HCT116 (cell line): ENCODE results near the gene MRPS27. TPM values are rescaled to one million over a fixed set of nuclear protein-coding genes. Genes with fewer than 3 reads are reported as not detected.

Source experiments
- ATAC-seq: fragments of 200-7000 bp; cut with Tn5 transposase; 2 replicates; pipeline ENCODE4 v1.9.1; 2020; ENCODE audit warnings: mild to moderate bottlenecking, moderate library complexity
- BruUV-seq: library from RNA; stranded (reverse); fragments of 400-500 nt; replicated peaks from 2 replicates; lab custom pipeline; 2021; lab: Mats Ljungman, UMichigan
- CTCF ChIA-PET: fragments of 300-600 bp; sonication (Branson Sonifier 250); formaldehyde crosslinking; loops from one replicate; lab custom pipeline; 2021; ENCODE audit warnings: antibody characterized with exemption; lab: Charles Lee
- POLR2A ChIA-PET: fragments of 300-600, 350-600 bp; sonication (Branson Sonifier 250); formaldehyde crosslinking; loops from one replicate; lab custom pipeline; 2021; ENCODE audit warnings: antibody characterized with exemption; lab: Charles Lee
- RAD21 ChIA-PET, 2 experiments: fragments of 300-600 bp; sonication (Branson Sonifier 250); formaldehyde crosslinking; loops; one replicate each; lab custom pipeline; 2023; ENCODE audit warnings: low total read pairs in 2 of 2; ENCODE audit not compliant: uncharacterized antibody in 2 of 2, unreplicated experiment in 2 of 2, low non-redundant PET in 1 of 2; lab: Charles Lee
- DNase-seq: peaks from one replicate; pipeline ENCODE4 v3.0.0-alpha.2; 2010; ENCODE audit warnings: low read depth, low spot score
- H2AFZ ChIP-seq: fragments of 200-600 bp; shearing (Covaris generic), sonication (generic); 2 replicates; pipeline ENCODE4 v1.6.1; 2017; ENCODE audit warnings: low read depth, mixed run types, mixed read lengths, antibody characterized with exemption, low read length; ENCODE audit not compliant: poor library complexity, severe bottlenecking
- H3K27ac ChIP-seq: 2 replicates; pipeline ENCODE4 v1.5.1; 2012; ENCODE audit warnings: low read depth, low read length
- H3K27me3 ChIP-seq: fragments of 200-600 bp; sonication (generic); 2 replicates; pipeline ENCODE4 v1.6.1; 2016; ENCODE audit warnings: mixed run types, low read length, mixed read lengths; ENCODE audit not compliant: insufficient read depth
- H3K36me3 ChIP-seq, 2 experiments: fragments of 200-500 bp in 1 of 2; fragments of 200-600 bp in 1 of 2; sonication (Bioruptor generic) in 1 of 2; sonication (generic) in 1 of 2; 2 replicates each; pipeline versions ENCODE4 v1.5.1 to v1.6.1; 2014 to 2016; ENCODE audit warnings: low read length in 2 of 2, inconsistent platforms in 1 of 2, mixed read lengths in 1 of 2, mixed run types in 1 of 2; ENCODE audit not compliant: insufficient read depth in 2 of 2, control insufficient read depth in 1 of 2
- H3K4me1 ChIP-seq, 2 experiments: fragments of 200-600 bp in 1 of 2; sonication (generic) in 1 of 2; 2 replicates each; pipeline versions ENCODE4 v1.5.1 to v1.6.1; 2012 to 2017; ENCODE audit warnings: low read length in 2 of 2, inconsistent platforms in 1 of 2, mild to moderate bottlenecking in 1 of 2, mixed read lengths in 1 of 2, mixed run types in 1 of 2, moderate library complexity in 1 of 2; ENCODE audit not compliant: insufficient read depth in 2 of 2, control insufficient read depth in 1 of 2
- H3K4me2 ChIP-seq: fragments of 200-600 bp; sonication (generic); 2 replicates; pipeline ENCODE4 v1.6.1; 2017; ENCODE audit warnings: mixed run types, low read length, mixed read lengths
- H3K4me3 ChIP-seq, 2 experiments: fragments of 200-600 bp in 1 of 2; sonication (generic) in 1 of 2; replicated peaks in 1 of 2; 2 replicates each; pipeline ENCODE4 v1.5.1; 2011 to 2016; ENCODE audit warnings: low read length in 2 of 2, control low read depth in 1 of 2, low read depth in 1 of 2, mild to moderate bottlenecking in 1 of 2, mixed read lengths in 1 of 2, mixed run types in 1 of 2
- H3K79me2 ChIP-seq: fragments of 200-600 bp; sonication (generic); 2 replicates; pipeline ENCODE4 v1.6.1; 2017; ENCODE audit warnings: mild to moderate bottlenecking, mixed run types, low read length, moderate library complexity, mixed read lengths; ENCODE audit not compliant: insufficient read depth
- H3K9ac ChIP-seq: fragments of 200-600 bp; sonication (generic); 2 replicates; pipeline ENCODE4 v1.6.1; 2016; ENCODE audit warnings: low read length, mixed read lengths
- H3K9me2 ChIP-seq: fragments of 200-600 bp; sonication (generic), shearing (Covaris generic); 2 replicates; pipeline ENCODE4 v1.6.1; 2017; ENCODE audit warnings: mixed run types, mild to moderate bottlenecking, moderate library complexity; ENCODE audit not compliant: insufficient read depth
- H3K9me3 ChIP-seq, 2 experiments: fragments of 200-500 bp in 1 of 2; fragments of 200-600 bp in 1 of 2; sonication (Bioruptor generic) in 1 of 2; sonication (generic) in 1 of 2; 2 replicates each; pipeline ENCODE4 v1.6.1; 2014 to 2017; ENCODE audit warnings: low read length in 2 of 2, mixed read lengths in 2 of 2, inconsistent platforms in 1 of 2, low read depth in 1 of 2, mild to moderate bottlenecking in 1 of 2, mixed run types in 1 of 2, moderate library complexity in 1 of 2; ENCODE audit not compliant: control insufficient read depth in 1 of 2, insufficient read depth in 1 of 2
- H4K20me1 ChIP-seq: fragments of 200-600 bp; sonication (generic), shearing (Covaris generic); 2 replicates; pipeline ENCODE4 v1.6.1; 2017; ENCODE audit warnings: mixed run types, mild to moderate bottlenecking, moderate library complexity; ENCODE audit not compliant: insufficient read depth
- CBX3 ChIP-seq: IDR thresholded peaks from 2 replicates; pipeline ENCODE4 v1.6.1; 2012; ENCODE audit warnings: low read depth
- CEBPB ChIP-seq: IDR thresholded peaks from 2 replicates; pipeline ENCODE4 v1.6.1; 2012; ENCODE audit warnings: low read depth
- EGR1 ChIP-seq: IDR thresholded peaks from 2 replicates; pipeline ENCODE4 v1.6.1; 2012; ENCODE audit warnings: low read depth
- EZH2 ChIP-seq: fragments of 200-600 bp; sonication (generic); IDR thresholded peaks from 2 replicates; pipeline ENCODE4 v1.6.1; 2017; ENCODE audit warnings: antibody characterized with exemption, mixed run types
- EZH2phosphoT487 ChIP-seq: fragments of 200-600 bp; IDR thresholded peaks from 2 replicates; pipeline ENCODE4 v1.6.1; 2018; ENCODE audit warnings: antibody characterized with exemption, borderline replicate concordance
- FOSL1 ChIP-seq: IDR thresholded peaks from 2 replicates; pipeline ENCODE4 v1.6.1; 2012; ENCODE audit warnings: low read depth
- POLR2A ChIP-seq: IDR thresholded peaks from 2 replicates; pipeline ENCODE4 v1.7.0; 2011; ENCODE audit warnings: borderline replicate concordance; ENCODE audit not compliant: insufficient read depth, insufficient read length; ENCODE audit errors: extremely low read depth
- POLR2AphosphoS5 ChIP-seq: IDR thresholded peaks from 2 replicates; pipeline ENCODE4 v1.6.1; 2011; ENCODE audit warnings: mild to moderate bottlenecking, low read depth, low read length, moderate library complexity
- RAD21 ChIP-seq: IDR thresholded peaks from 2 replicates; pipeline ENCODE4 v1.6.1; 2012; ENCODE audit warnings: low read depth, mild to moderate bottlenecking
- SP1 ChIP-seq: IDR thresholded peaks from 2 replicates; pipeline ENCODE4 v1.6.1; 2012; ENCODE audit warnings: low read depth
- TCF7L2 ChIP-seq: IDR thresholded peaks from 2 replicates; pipeline ENCODE4 v1.7.0; 2011; ENCODE audit warnings: borderline replicate concordance, inconsistent platforms; ENCODE audit not compliant: insufficient read depth, insufficient read length; ENCODE audit errors: extremely low read depth
- YY1 ChIP-seq: IDR thresholded peaks from 2 replicates; pipeline ENCODE4 v1.6.1; 2011; ENCODE audit warnings: low read length, low read depth, moderate library complexity, mild to moderate bottlenecking; ENCODE audit not compliant: insufficient replicate concordance; ENCODE audit errors: extremely low read depth
- ZNF274 ChIP-seq: fragments of 200-500 bp; sonication (Bioruptor generic); IDR thresholded peaks from 2 replicates; pipeline ENCODE4 v1.6.1; 2014; ENCODE audit warnings: mild to moderate bottlenecking, low read depth, low read length, inconsistent platforms
- intact Hi-C: fragments of 100-400 bp; cut with micrococcal nuclease; formaldehyde crosslinking; loops from 2 replicates; pipeline ENCODE4 v1.10.0; 2022
- total RNA-seq: library from RNA; stranded (reverse); gene quantifications from one replicate; pipeline ENCODE4 v1.2.1, GENCODE V29; 2021; ENCODE audit not compliant: unreplicated experiment
- TF ChIP-seq, protein P1 (sequence below): IDR thresholded peaks from 2 replicates; pipeline ENCODE4 v1.6.1; 2012; ENCODE audit warnings: low read depth
- TF ChIP-seq, protein P2 (sequence below): IDR thresholded peaks from 2 replicates; pipeline ENCODE4 v1.6.1; 2012

MRPS27 gene
- total RNA-seq, 1 experiment from 2014 or later: 113 TPM

DNA sequence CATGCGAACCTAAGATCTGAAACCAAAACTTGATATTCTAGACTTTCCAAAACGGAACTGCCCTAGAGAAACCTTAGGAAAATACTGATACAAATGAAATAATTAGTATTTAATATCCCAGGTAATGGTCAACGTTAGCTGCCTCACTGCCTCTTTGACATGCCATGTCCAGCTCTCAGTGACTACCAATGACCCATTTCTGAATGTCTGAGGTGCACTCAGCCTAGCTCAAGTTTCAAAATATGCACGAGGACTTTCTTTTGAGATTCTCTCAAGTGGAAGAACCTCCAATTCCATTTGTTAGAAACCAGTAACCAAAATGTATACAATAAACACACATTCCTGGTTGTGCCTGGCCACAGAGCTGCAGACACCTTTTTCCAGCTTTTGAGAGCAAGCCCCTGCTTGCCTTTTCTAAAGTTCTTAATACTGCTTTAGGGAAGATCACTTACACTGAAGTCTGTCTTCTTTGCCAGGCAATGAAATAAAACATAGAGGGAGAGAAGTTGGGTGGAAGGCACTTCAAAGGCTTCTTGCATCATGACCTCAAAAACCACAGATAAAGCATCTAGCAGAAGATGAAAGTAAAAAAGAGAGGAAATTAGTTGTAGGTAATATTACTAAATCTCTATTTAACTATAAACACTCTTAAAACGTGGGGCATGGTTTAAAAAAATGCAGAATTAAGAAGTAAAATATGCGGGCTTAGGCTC lies 87.9 kb downstream of the MRPS27 start:
- no peaks in the 10 kb centered on the region for H4K20me1 ChIP-seq
- H3K36me3 ChIP-seq: peaks cover 0 to 22% of the 10 kb centered on the region in 2 experiments; a peak in 1 of 4 replicates
- DNase-seq: no peak
- BruUV-seq: no TSS peak
- peaks cover 38 to 40% of the 10 kb centered on the region in 2 experiments for H3K4me1 ChIP-seq
- CTCF ChIA-PET: interaction anchor here (0.7 kb wide), 1 partner anchor 16 kb away, joined by 3 read pairs; no protein-coding TSS in a partner anchor
- POLR2A ChIA-PET: no interaction called here
- no peak overlapping the region for H3K4me3 ChIP-seq
- H3K27ac ChIP-seq: peak overlapping the region; percentile 29; the same call in 1 of the 2 replicates
- H3K9me3 ChIP-seq: no peaks in the 10 kb centered on the region
- no peak overlapping the region for H3K4me2 ChIP-seq
- H3K9me2 ChIP-seq: no peaks in the 10 kb centered on the region
- intact Hi-C loops: no loop called here
- no peak for ATAC-seq
- H2AFZ ChIP-seq: no peak overlapping the region
- TF ChIP-seq ZNF274 (no peak), EZH2phosphoT487 (no peak), POLR2A (no peak), TCF7L2 (no peak), RAD21 (no peak), CEBPB (no peak), EZH2 (no peak), YY1 (no peak), FOSL1 (no peak), EGR1 (no peak), POLR2AphosphoS5 (no peak), SP1 (no peak), CBX3 (no peak)
- TF ChIP-seq, protein P1, sequence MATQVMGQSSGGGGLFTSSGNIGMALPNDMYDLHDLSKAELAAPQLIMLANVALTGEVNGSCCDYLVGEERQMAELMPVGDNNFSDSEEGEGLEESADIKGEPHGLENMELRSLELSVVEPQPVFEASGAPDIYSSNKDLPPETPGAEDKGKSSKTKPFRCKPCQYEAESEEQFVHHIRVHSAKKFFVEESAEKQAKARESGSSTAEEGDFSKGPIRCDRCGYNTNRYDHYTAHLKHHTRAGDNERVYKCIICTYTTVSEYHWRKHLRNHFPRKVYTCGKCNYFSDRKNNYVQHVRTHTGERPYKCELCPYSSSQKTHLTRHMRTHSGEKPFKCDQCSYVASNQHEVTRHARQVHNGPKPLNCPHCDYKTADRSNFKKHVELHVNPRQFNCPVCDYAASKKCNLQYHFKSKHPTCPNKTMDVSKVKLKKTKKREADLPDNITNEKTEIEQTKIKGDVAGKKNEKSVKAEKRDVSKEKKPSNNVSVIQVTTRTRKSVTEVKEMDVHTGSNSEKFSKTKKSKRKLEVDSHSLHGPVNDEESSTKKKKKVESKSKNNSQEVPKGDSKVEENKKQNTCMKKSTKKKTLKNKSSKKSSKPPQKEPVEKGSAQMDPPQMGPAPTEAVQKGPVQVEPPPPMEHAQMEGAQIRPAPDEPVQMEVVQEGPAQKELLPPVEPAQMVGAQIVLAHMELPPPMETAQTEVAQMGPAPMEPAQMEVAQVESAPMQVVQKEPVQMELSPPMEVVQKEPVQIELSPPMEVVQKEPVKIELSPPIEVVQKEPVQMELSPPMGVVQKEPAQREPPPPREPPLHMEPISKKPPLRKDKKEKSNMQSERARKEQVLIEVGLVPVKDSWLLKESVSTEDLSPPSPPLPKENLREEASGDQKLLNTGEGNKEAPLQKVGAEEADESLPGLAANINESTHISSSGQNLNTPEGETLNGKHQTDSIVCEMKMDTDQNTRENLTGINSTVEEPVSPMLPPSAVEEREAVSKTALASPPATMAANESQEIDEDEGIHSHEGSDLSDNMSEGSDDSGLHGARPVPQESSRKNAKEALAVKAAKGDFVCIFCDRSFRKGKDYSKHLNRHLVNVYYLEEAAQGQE: no peak
- TF ChIP-seq, protein P2, sequence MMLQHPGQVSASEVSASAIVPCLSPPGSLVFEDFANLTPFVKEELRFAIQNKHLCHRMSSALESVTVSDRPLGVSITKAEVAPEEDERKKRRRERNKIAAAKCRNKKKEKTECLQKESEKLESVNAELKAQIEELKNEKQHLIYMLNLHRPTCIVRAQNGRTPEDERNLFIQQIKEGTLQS: no peak
- H3K9ac ChIP-seq: no peak overlapping the region
- RAD21 ChIA-PET: no interaction called here
- peaks cover 9% of the 10 kb centered on the region; the same call in 1 of the 2 replicates for H3K79me2 ChIP-seq
- H3K27me3 ChIP-seq: no peaks in the 10 kb centered on the region
